ENCODE data around the gene PDCD10.

PDCD10 gene

DNA sequence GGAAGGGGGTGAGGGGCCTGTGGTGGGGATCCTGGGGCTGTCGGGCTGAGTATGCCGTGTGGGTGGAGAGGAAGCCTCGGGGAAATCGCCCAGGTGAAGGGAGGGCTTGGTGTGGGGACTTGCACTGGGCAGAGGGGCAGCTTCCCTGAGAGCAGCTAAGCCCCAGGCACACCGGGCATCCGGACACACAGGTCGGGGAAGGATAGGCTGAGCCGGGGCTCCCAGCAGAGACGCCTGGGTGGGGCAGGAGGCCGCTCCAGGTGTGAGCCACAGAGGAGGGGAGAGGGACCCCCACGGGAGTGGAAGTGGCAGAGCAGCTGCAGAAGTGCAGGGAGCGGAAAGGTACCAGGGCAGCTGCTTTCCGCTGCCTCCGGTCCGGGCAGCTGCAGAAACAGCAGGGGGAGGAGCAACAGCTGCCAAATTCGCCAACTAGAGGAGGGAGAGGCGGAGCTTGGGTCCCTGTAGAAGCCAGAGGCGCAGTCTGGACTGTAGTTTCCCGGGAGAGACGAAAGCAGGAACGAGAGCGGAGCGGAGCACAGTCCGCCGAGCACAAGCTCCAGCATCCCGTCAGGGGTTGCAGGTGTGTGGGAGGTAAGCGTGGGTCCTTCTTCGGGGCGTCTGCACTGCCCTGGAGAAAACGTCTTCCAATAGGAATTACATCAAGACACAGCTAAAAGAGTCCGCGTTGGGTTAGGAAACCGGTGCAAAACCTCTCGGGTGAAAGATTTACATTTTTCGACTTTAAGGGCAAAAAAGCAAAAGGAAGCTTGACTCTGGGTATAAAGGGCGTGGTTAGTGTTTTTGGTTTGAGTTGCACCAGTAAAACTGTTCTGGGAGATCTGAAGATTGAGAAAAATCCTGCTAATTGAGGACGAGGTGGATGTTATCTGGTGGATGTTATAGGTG is 794 bp upstream of the PDCD10 start, which contains the start of gene SERPINI1:
Gene SERPINI1 (plus strand): TSS at position 489 of the 906 bp plus-strand sequence. CDS start 53,408 bp downstream, outside the sequence.
- Histone ChIP-seq H2BK120ac (ENCODE audit: low read depth, low read length) (peak within 1 kb of the TSS; percentile 61), H3K4me3 (ENCODE audit: insufficient read depth in 1 of 2, low read depth in 1 of 2, low read length in 2 of 2) (peak within 1 kb of the TSS; percentile 93 to 97), H3K36me3 (ENCODE audit: control insufficient read depth in 1 of 2, insufficient read depth in 2 of 2, low read depth in 1 of 2, low read length in 2 of 2) (no peaks in the 10 kb centered on the region), H2BK5ac (ENCODE audit: low read depth, low read length, poor library complexity, severe bottlenecking) (peak within 1 kb of the TSS; percentile 85), H3K4ac (ENCODE audit: low read depth in 1 of 2, low read length in 2 of 2) (peak within 1 kb of the TSS; percentile 39 to 93), H3K9ac (ENCODE audit: low read length) (peak within 1 kb of the TSS; percentile 96), H3K4me2 (ENCODE audit: low read length, poor library complexity, severe bottlenecking) (peak within 1 kb of the TSS; percentile 96), H3K79me1 (replicated peaks; ENCODE audit: low read length, poor library complexity, severe bottlenecking) (peaks cover 8% of the 10 kb centered on the region), H3K27me3 (ENCODE audit: control insufficient read depth in 1 of 2, insufficient read depth in 1 of 2, low read length in 2 of 2) (no peaks in the 10 kb centered on the region), H3K4me1 (ENCODE audit: control insufficient read depth, insufficient read depth, low read depth, low read length) (no peaks in the 10 kb centered on the region), H4K91ac (ENCODE audit: low read length) (peak within 1 kb of the TSS; percentile 93), H3K18ac (ENCODE audit: low read depth in 1 of 2, low read length in 2 of 2) (peak within 1 kb of the TSS; percentile 88 to 97), H2BK12ac (ENCODE audit: low read length in 2 of 2) (peak within 1 kb of the TSS in 1 of 2 experiments; percentile 90), H2AK5ac (ENCODE audit: low read length, severe bottlenecking) (no peak within 1 kb of the TSS), H4K8ac (ENCODE audit: low read length) (peak within 1 kb of the TSS; percentile 88), H3K9me3 (ENCODE audit: control insufficient read depth, low read length) (no peaks in the 10 kb centered on the region), H3K23ac (ENCODE audit: low read length in 2 of 2) (peak within 1 kb of the TSS in 1 of 2 experiments; percentile 83), H2BK15ac (ENCODE audit: low read depth, poor library complexity, severe bottlenecking) (peak within 1 kb of the TSS; percentile 63), H3K27ac (ENCODE audit: low read length, poor library complexity, severe bottlenecking) (peak within 1 kb of the TSS; percentile 94), H2AFZ (ENCODE audit: low read depth, low read length) (peak within 1 kb of the TSS; percentile 94), H3K14ac (ENCODE audit: low read length in 2 of 2) (peak within 1 kb of the TSS in 1 of 2 experiments; percentile 97)
- WGBS, result 2% methylated on average over 31 of the region's 37 CpGs
- DNase-seq, result peak; percentile 94

DNA sequence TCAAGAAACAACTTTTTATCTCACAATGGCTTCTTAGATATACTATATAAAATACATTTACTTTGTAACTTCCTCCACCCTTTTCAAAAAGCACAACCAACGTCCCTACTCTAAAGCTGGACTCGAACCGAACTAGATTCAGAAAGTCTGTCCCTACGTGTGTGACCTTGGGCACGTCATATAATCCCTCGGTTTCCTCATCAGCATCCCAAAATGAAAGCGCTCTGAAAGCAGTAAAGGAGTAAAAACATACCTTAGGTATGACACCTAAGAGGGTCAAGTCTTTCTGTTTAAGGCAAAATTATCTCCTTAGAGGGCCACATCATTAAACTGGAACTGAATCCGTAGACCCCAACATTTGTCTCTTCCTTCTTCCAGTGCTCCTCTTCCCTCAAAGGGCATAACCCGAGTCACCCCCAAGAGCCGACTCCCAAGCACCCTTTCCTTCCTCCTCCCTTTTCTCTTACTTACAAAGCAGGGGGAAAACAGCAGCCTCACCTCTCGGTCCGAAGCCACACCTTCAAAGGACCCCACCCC is 663 bp downstream of the PDCD10 start:
- Histone ChIP-seq H3K36me3 (ENCODE audit: control insufficient read depth in 1 of 2, insufficient read depth in 2 of 2, low read depth in 1 of 2, low read length in 2 of 2) (no peaks in the 10 kb centered on the region), H3K27me3 (ENCODE audit: control insufficient read depth in 1 of 2, insufficient read depth in 1 of 2, low read length in 2 of 2) (no peaks in the 10 kb centered on the region), H3K14ac (ENCODE audit: low read length in 2 of 2) (no peak overlapping the region), H2AFZ (ENCODE audit: low read depth, low read length) (peak overlapping the region; percentile 44), H3K4me2 (ENCODE audit: low read length, poor library complexity, severe bottlenecking) (peak overlapping the region; percentile 78), H4K91ac (ENCODE audit: low read length) (peak overlapping the region; percentile 55), H3K18ac (ENCODE audit: low read depth in 1 of 2, low read length in 2 of 2) (peak overlapping the region; percentile 88 to 97), H2BK5ac (ENCODE audit: low read depth, low read length, poor library complexity, severe bottlenecking) (no peak overlapping the region), H3K23ac (ENCODE audit: low read length in 2 of 2) (peak overlapping the region in 1 of 2 experiments; percentile 75), H3K9me3 (ENCODE audit: control insufficient read depth, low read length) (no peaks in the 10 kb centered on the region), H3K79me1 (replicated peaks; ENCODE audit: low read length, poor library complexity, severe bottlenecking) (peaks cover 3% of the 10 kb centered on the region), H3K4me3 (ENCODE audit: insufficient read depth in 1 of 2, low read depth in 1 of 2, low read length in 2 of 2) (peak overlapping the region; percentile 91 to 97), H4K8ac (ENCODE audit: low read length) (peak overlapping the region; percentile 88), H3K4ac (ENCODE audit: low read depth in 1 of 2, low read length in 2 of 2) (peak overlapping the region in 1 of 2 experiments; percentile 92), H3K4me1 (ENCODE audit: control insufficient read depth, insufficient read depth, low read depth, low read length) (no peaks in the 10 kb centered on the region), H3K27ac (ENCODE audit: low read length, poor library complexity, severe bottlenecking) (peak overlapping the region; percentile 94), H2BK12ac (ENCODE audit: low read length in 2 of 2) (peak overlapping the region in 1 of 2 experiments; percentile 6), H2BK120ac (ENCODE audit: low read depth, low read length) (peak overlapping the region; percentile 21), H2BK15ac (ENCODE audit: low read depth, poor library complexity, severe bottlenecking) (peak overlapping the region; percentile 63), H2AK5ac (ENCODE audit: low read length, severe bottlenecking) (peak overlapping the region; percentile 37), H3K9ac (ENCODE audit: low read length) (peak overlapping the region; percentile 96)
- WGBS, result 0% methylated on average over 10 of the region's 12 CpGs
- peak; percentile 59 for DNase-seq

DNA sequence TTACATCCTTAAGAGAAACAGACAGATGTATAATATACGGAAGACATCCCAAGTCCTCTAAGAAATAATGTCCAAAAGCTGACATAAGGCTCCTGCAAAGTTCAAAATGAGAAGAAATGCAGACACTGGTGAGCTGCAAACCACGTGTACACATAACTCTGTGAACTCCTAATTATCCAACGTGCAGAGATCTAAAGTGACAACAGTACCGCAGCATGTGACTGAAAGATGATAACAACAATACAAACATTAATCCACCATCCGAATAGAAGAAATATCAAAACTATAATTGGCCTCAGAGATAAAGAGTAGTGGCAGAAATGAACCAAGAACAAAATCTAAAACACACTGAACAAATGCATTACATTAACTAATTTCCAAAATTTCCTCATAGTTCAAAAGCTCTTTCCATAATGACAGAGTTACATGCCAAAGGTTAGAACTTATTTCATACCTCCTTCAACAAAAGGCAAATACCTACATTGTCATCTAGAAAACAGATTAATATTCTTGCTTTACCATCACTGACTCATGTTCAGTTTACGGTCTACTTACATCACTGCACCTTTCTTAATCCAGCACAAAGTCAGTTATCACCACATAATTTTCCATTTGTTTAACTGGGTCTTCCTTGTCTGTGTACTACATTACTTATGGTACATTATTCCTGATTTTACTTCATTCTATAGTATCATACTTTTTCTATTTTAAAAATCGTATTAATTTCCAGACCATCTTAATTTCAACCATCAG is 2.2 kb downstream of the PDCD10 start:
- Histone ChIP-seq H2BK5ac (ENCODE audit: low read depth, low read length, poor library complexity, severe bottlenecking) (no peak overlapping the region), H3K18ac (ENCODE audit: low read depth in 1 of 2, low read length in 2 of 2) (no peak overlapping the region), H3K9ac (ENCODE audit: low read length) (peak overlapping the region; percentile 96), H3K4me2 (ENCODE audit: low read length, poor library complexity, severe bottlenecking) (no peak overlapping the region), H3K23ac (ENCODE audit: low read length in 2 of 2) (no peak overlapping the region), H2AFZ (ENCODE audit: low read depth, low read length) (no peak overlapping the region), H3K36me3 (ENCODE audit: control insufficient read depth in 1 of 2, insufficient read depth in 2 of 2, low read depth in 1 of 2, low read length in 2 of 2) (no peaks in the 10 kb centered on the region), H3K14ac (ENCODE audit: low read length in 2 of 2) (no peak overlapping the region), H3K27ac (ENCODE audit: low read length, poor library complexity, severe bottlenecking) (no peak overlapping the region), H2BK120ac (ENCODE audit: low read depth, low read length) (no peak overlapping the region), H3K27me3 (ENCODE audit: control insufficient read depth in 1 of 2, insufficient read depth in 1 of 2, low read length in 2 of 2) (no peaks in the 10 kb centered on the region), H2BK12ac (ENCODE audit: low read length in 2 of 2) (no peak overlapping the region), H4K91ac (ENCODE audit: low read length) (no peak overlapping the region), H3K79me1 (replicated peaks; ENCODE audit: low read length, poor library complexity, severe bottlenecking) (peaks cover 3% of the 10 kb centered on the region), H3K4me1 (ENCODE audit: control insufficient read depth, insufficient read depth, low read depth, low read length) (no peaks in the 10 kb centered on the region), H3K4me3 (ENCODE audit: insufficient read depth in 1 of 2, low read depth in 1 of 2, low read length in 2 of 2) (peak overlapping the region in 1 of 2 experiments; percentile 97), H3K4ac (ENCODE audit: low read depth in 1 of 2, low read length in 2 of 2) (no peak overlapping the region), H3K9me3 (ENCODE audit: control insufficient read depth, low read length) (no peaks in the 10 kb centered on the region), H4K8ac (ENCODE audit: low read length) (no peak overlapping the region), H2BK15ac (ENCODE audit: low read depth, poor library complexity, severe bottlenecking) (no peak overlapping the region), H2AK5ac (ENCODE audit: low read length, severe bottlenecking) (no peak overlapping the region)
- no peak for DNase-seq
- WGBS, result 81% methylated on average over 6 of the region's 7 CpGs
